ENCODE data around the gene PSORS1C2.

GRCh38 chr6:31098449-31098938, 40.4 kb downstream of the PSORS1C2 start:
- TF ChIP-seq MAX (IDR thresholded peaks at IDR 0.05) = no peak
- TF ChIP-seq EP300 (IDR thresholded peaks at IDR 0.05; ENCODE audit: borderline replicate concordance) = no peak
- TF ChIP-seq REST (IDR thresholded peaks at IDR 0.05; ENCODE audit: low read depth) = no peak
- TF ChIP-seq YY1 (IDR thresholded peaks at IDR 0.05; ENCODE audit: low read depth) = no peak
- TF ChIP-seq NFIC (IDR thresholded peaks at IDR 0.05) = no peak
- no peak for TF ChIP-seq CEBPB (IDR thresholded peaks at IDR 0.05)
- no peak for TF ChIP-seq EGR1 (IDR thresholded peaks at IDR 0.05)
- TF ChIP-seq TCF12 (IDR thresholded peaks at IDR 0.05; ENCODE audit: low read depth) = no peak

All from Ishikawa (cell line).